GM23338 (cell line): ENCODE measurements around the gene TTC28. TPM values are rescaled to one million over a fixed set of nuclear protein-coding genes. Genes with fewer than 3 reads are reported as not detected.

Experiments used
- ATAC-seq: fragments of 200-7000 bp; cut with Tn5 transposase; 3 replicates; pipeline ENCODE4 v1.9.1; 2020
- DNase-seq: peaks from one replicate; pipeline ENCODE4 v3.0.0-alpha.2; 2015; ENCODE audit warnings: low spot score
- H2AFZ ChIP-seq: fragments of 200-600 bp; sonication (generic); 2 replicates; pipeline ENCODE4 v1.8.0; 2016; ENCODE audit warnings: antibody characterized with exemption, mild to moderate bottlenecking, moderate library complexity
- H3F3A ChIP-seq: fragments of 200-600 bp; sonication (generic); replicated peaks from 2 replicates; pipeline ENCODE4 v1.8.0; 2017; ENCODE audit warnings: antibody characterized with exemption, mixed run types, low read depth
- H3K27ac ChIP-seq: fragments of 200-600 bp; sonication (generic); 2 replicates; pipeline ENCODE4 v1.6.1; 2016; ENCODE audit warnings: low read depth
- H3K27me3 ChIP-seq: fragments of 200-600 bp; sonication (generic); 2 replicates; pipeline ENCODE4 v1.8.0; 2016; ENCODE audit warnings: mild to moderate bottlenecking, mixed run types, moderate library complexity; ENCODE audit not compliant: insufficient read depth
- H3K36me3 ChIP-seq: fragments of 200-600 bp; sonication (generic); 2 replicates; pipeline ENCODE4 v1.8.0; 2016; ENCODE audit warnings: mild to moderate bottlenecking; ENCODE audit not compliant: insufficient read depth
- H3K4me1 ChIP-seq: fragments of 200-600 bp; sonication (generic); 2 replicates; pipeline ENCODE4 v1.8.0; 2016; ENCODE audit warnings: mild to moderate bottlenecking, moderate library complexity; ENCODE audit not compliant: insufficient read depth
- H3K4me2 ChIP-seq: fragments of 200-600 bp; sonication (generic); 2 replicates; pipeline ENCODE4 v1.7.1; 2017; ENCODE audit warnings: mixed run types
- H3K4me3 ChIP-seq: fragments of 200-600 bp; sonication (generic); 2 replicates; pipeline ENCODE4 v1.6.1; 2016; ENCODE audit warnings: mixed run types
- H3K79me2 ChIP-seq: fragments of 200-600 bp; sonication (generic); replicated peaks from 2 replicates; pipeline ENCODE4 v1.8.0; 2017; ENCODE audit warnings: mild to moderate bottlenecking; ENCODE audit not compliant: insufficient read depth
- H3K9me2 ChIP-seq: fragments of 200-600 bp; sonication (generic); 2 replicates; pipeline ENCODE4 v1.8.0; 2017; ENCODE audit not compliant: insufficient read depth
- H4K20me1 ChIP-seq: fragments of 200-600 bp; sonication (generic); replicated peaks from 2 replicates; pipeline ENCODE4 v1.8.0; 2017; ENCODE audit warnings: mild to moderate bottlenecking; ENCODE audit not compliant: insufficient read depth
- H3K27ac Mint-ChIP-seq: 2 replicates; pipeline ENCODE4 v1.8.0; 2020; ENCODE audit warnings: inconsistent platforms, mild to moderate bottlenecking, moderate library complexity, mixed read lengths
- H3K27me3 Mint-ChIP-seq: 3 replicates; pipeline ENCODE4 v1.8.0; 2022; ENCODE audit warnings: low read depth, mild to moderate bottlenecking, moderate library complexity, mixed read lengths, inconsistent platforms; ENCODE audit not compliant: insufficient read depth, poor library complexity
- H3K36me3 Mint-ChIP-seq: 3 replicates; pipeline ENCODE4 v1.8.0; 2021; ENCODE audit warnings: low read depth, mild to moderate bottlenecking, inconsistent platforms, moderate library complexity, mixed read lengths
- H3K4me1 Mint-ChIP-seq: 3 replicates; pipeline ENCODE4 v1.8.0; 2020; ENCODE audit warnings: mild to moderate bottlenecking, inconsistent platforms, mixed read lengths
- H3K4me3 Mint-ChIP-seq: 3 replicates; pipeline ENCODE4 v1.8.0; 2021; ENCODE audit warnings: moderate library complexity, mild to moderate bottlenecking, inconsistent platforms, mixed read lengths
- H3K9me3 Mint-ChIP-seq: 3 replicates; pipeline ENCODE4 v1.8.0; 2020; ENCODE audit warnings: moderate library complexity, mild to moderate bottlenecking, inconsistent platforms, mixed read lengths
- CREB1 ChIP-seq: fragments of 250-450 bp; sonication (Bioruptor Pico); IDR thresholded peaks from 2 replicates; pipeline ENCODE4 v1.5.0; 2020; ENCODE audit warnings: low read depth, mild to moderate bottlenecking, moderate library complexity
- EZH2 ChIP-seq: fragments of 200-600 bp; sonication (generic); IDR thresholded peaks from one replicate; pipeline ENCODE4 v1.8.0; 2017; ENCODE audit warnings: antibody characterized with exemption, mild to moderate bottlenecking, low read depth; ENCODE audit not compliant: unreplicated experiment
- EZH2phosphoT487 ChIP-seq: fragments of 200-600 bp; sonication (generic); IDR thresholded peaks from one replicate; pipeline ENCODE4 v1.8.1; 2018; ENCODE audit warnings: antibody characterized with exemption; ENCODE audit not compliant: unreplicated experiment
- JUNB ChIP-seq: IDR thresholded peaks from one replicate; pipeline ENCODE4 v1.6.1; 2016; ENCODE audit warnings: antibody characterized with exemption; ENCODE audit not compliant: unreplicated experiment
- NANOG ChIP-seq: IDR thresholded peaks from 2 replicates; pipeline ENCODE4 v1.6.1; 2016; ENCODE audit warnings: antibody characterized with exemption, borderline replicate concordance
- POLR2AphosphoS5 ChIP-seq: IDR thresholded peaks from 2 replicates; pipeline ENCODE4 v1.6.1; 2016; ENCODE audit warnings: antibody characterized with exemption, low read depth
- REST ChIP-seq: IDR thresholded peaks from one replicate; pipeline ENCODE4 v1.6.1; 2018; ENCODE audit warnings: antibody characterized with exemption; ENCODE audit not compliant: unreplicated experiment
- STAT1 ChIP-seq: IDR thresholded peaks from one replicate; pipeline ENCODE4 v1.6.1; 2016; ENCODE audit warnings: antibody characterized with exemption; ENCODE audit not compliant: unreplicated experiment
- ZNF114 ChIP-seq: fragments of 250-450 bp; sonication (Bioruptor Pico); IDR thresholded peaks from 2 replicates; pipeline ENCODE4 v1.5.0; 2020; ENCODE audit warnings: mild to moderate bottlenecking, moderate library complexity
- ZNF331 ChIP-seq: fragments of 250-450 bp; sonication (Bioruptor Pico); IDR thresholded peaks from 2 replicates; pipeline ENCODE4 v1.5.0; 2020; ENCODE audit warnings: low read depth, mild to moderate bottlenecking, moderate library complexity
- ZNF462 ChIP-seq: fragments of 250-450 bp; sonication (Bioruptor Pico); IDR thresholded peaks from 2 replicates; pipeline ENCODE4 v1.5.0; 2020; ENCODE audit warnings: mild to moderate bottlenecking, moderate library complexity
- polyA plus RNA-seq: library from polyadenylated mRNA; unstranded; fragments of >200 nt; fragmentation: Nextera tagmentation; extraction: Ambion mirVana; gene quantifications from 2 replicates; pipeline ENCODE4 v1.2.1, GENCODE V29; 2016
- total RNA-seq: library from RNA; depleted of rRNA; stranded (reverse); fragments of >200 nt; shearing (Covaris generic); gene quantifications from 2 replicates; pipeline ENCODE4 v1.2.3, GENCODE V29; 2014
- TF ChIP-seq, protein P1 (sequence below), 2 experiments: fragments of 200-600 bp in 1 of 2; sonication (generic) in 1 of 2; conservative IDR thresholded peaks; 2 replicates each; pipeline versions ENCODE4 v1.5.1 to v1.6.1; 2016 to 2017; ENCODE audit warnings: antibody characterized with exemption in 2 of 2, low read depth in 2 of 2, mild to moderate bottlenecking in 2 of 2, moderate library complexity in 1 of 2
- TF ChIP-seq, protein P2 (sequence below): IDR thresholded peaks from 2 replicates; pipeline ENCODE4 v1.6.1; 2016; ENCODE audit warnings: antibody characterized with exemption

The TTC28 gene
- total and polyA plus RNA-seq, 2 experiments from 2014 or later: 4.5 to 16.1 TPM

DNA sequence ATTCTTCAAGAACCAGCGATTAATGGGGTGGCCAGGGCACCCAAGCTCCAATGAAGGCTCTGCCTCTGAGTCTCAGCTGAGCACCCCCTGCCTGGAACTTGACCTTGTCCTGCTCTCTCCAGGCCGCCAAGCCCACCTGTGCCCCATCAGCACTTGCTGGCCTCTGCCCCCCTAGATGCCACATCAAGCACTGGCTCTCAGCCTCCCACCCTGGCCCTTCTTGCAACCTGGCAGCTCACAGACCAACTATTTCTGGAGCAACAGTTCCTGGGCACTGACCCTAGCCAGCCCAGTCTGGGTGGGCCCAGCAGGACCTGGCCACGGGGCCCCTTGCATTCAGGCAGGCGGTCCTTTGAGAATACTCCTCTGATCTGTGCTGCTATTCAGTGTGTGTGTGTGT lies 661.8 kb downstream of the TTC28 start:
- Histone ChIP-seq H2AFZ (no peak overlapping the region), H3K4me1 (no peaks in the 10 kb centered on the region), H3K36me3 (no peaks in the 10 kb centered on the region), H3K4me3 (no peak overlapping the region), H3K27ac (no peak overlapping the region), H3K9me2 (no peaks in the 10 kb centered on the region), H3F3A (no peaks in the 10 kb centered on the region), H4K20me1 (no peaks in the 10 kb centered on the region), H3K79me2 (no peaks in the 10 kb centered on the region), H3K27me3 (no peaks in the 10 kb centered on the region), H3K4me2 (no peak overlapping the region)
- Mint-ChIP-seq H3K4me1 (peaks cover 16% of the 10 kb centered on the region), H3K27ac (no peak overlapping the region), H3K9me3 (no peaks in the 10 kb centered on the region; the same call in 2 of the 3 replicates), H3K36me3 (no peaks in the 10 kb centered on the region), H3K4me3 (no peak overlapping the region), H3K27me3 (peaks cover 6% of the 10 kb centered on the region)
- TF ChIP-seq REST (no peak), STAT1 (no peak), NANOG (no peak), EZH2phosphoT487 (no peak), ZNF114 (no peak), EZH2 (no peak), ZNF462 (CRISPR knock-in tag) (no peak), POLR2AphosphoS5 (no peak), JUNB (no peak), ZNF331 (CRISPR knock-in tag) (no peak), CREB1 (CRISPR knock-in tag) (no peak)
- TF ChIP-seq, protein P1, sequence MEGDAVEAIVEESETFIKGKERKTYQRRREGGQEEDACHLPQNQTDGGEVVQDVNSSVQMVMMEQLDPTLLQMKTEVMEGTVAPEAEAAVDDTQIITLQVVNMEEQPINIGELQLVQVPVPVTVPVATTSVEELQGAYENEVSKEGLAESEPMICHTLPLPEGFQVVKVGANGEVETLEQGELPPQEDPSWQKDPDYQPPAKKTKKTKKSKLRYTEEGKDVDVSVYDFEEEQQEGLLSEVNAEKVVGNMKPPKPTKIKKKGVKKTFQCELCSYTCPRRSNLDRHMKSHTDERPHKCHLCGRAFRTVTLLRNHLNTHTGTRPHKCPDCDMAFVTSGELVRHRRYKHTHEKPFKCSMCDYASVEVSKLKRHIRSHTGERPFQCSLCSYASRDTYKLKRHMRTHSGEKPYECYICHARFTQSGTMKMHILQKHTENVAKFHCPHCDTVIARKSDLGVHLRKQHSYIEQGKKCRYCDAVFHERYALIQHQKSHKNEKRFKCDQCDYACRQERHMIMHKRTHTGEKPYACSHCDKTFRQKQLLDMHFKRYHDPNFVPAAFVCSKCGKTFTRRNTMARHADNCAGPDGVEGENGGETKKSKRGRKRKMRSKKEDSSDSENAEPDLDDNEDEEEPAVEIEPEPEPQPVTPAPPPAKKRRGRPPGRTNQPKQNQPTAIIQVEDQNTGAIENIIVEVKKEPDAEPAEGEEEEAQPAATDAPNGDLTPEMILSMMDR (conservative IDR thresholded peaks at IDR 0.05; ENCODE audit: low read depth in 2 of 2): no peak
- TF ChIP-seq, protein P2, sequence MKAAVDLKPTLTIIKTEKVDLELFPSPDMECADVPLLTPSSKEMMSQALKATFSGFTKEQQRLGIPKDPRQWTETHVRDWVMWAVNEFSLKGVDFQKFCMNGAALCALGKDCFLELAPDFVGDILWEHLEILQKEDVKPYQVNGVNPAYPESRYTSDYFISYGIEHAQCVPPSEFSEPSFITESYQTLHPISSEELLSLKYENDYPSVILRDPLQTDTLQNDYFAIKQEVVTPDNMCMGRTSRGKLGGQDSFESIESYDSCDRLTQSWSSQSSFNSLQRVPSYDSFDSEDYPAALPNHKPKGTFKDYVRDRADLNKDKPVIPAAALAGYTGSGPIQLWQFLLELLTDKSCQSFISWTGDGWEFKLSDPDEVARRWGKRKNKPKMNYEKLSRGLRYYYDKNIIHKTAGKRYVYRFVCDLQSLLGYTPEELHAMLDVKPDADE: no peak
- no peak for DNase-seq
- no peak for ATAC-seq
